Sciatic nerve (tissue), 2 donors: ENCODE results near the gene DUOX2. TPM values are rescaled to one million over a fixed set of nuclear protein-coding genes. Genes with fewer than 3 reads are reported as not detected.

Experiments
- ATAC-seq: fragments of 200-7000 bp; cut with Tn5 transposase; one replicate; pipeline ENCODE4 v1.9.1; 2020; ENCODE audit warnings: mild to moderate bottlenecking, moderate library complexity
- DNase-seq: peaks from one replicate; pipeline ENCODE4 v3.0.0-alpha.2; 2020; ENCODE audit warnings: low spot score
- intact Hi-C: fragments of 100-400 bp; cut with DNase I; formaldehyde crosslinking; loops from one replicate; pipeline ENCODE4 v1.14.2; 2022
- total RNA-seq: library from RNA; stranded (reverse); fragmentation: NEBNext Ultra II Directional; extraction: Animal tissue kit (Norgen Biotek cat#: 25700); gene quantifications from one replicate; pipeline ENCODE4 v1.2.1, GENCODE V29; 2021
- donor health status: DM: no; HTN: no; CAD: no.
- donor health status: DM: no; HTN: no; CAD: no.

Gene DUOX2
- 1.5 TPM for total RNA-seq

DNA sequence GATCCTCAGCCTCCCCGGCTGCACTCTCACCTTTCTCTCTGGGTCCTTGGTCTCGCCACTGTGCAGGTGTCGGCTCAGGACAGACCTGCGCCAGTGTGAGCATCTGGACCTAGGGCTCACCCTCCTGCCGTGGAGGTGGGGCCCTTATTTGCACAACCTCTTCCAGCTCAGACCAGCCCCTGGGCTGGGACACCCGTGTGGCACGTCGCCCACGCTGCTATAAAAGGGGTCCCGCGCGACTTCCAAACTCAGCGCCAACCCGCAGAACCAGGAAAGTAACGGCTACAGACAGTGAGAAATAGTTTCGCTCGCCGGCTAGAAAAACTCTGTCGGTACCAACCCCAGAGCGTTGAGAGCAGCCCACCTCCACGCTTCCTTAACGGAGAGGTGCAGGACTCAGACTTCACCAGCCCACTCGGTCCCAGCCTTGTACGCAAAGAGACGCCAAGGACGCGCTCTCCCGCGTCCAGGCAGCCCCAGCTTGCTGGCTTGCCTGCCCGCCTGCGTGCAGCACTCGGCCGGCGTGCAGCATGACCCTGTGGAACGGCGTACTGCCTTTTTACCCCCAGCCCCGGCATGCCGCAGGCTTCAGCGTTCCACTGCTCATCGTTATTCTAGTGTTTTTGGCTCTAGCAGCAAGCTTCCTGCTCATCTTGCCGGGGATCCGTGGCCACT is at the start of gene DUOX2, which contains the start of gene DUOXA2:
DUOX2 (minus strand) TSS at position 97 of the 675 bp plus-strand sequence. CDS start 761 bp downstream, outside the sequence.
DUOXA2 (plus strand) TSS at position 251 of the 675 bp plus-strand sequence; CDS start at position 531, 280 bp downstream.
- DNase-seq (no peak), ATAC-seq (no peak)
- intact Hi-C loops: no loop called here

DNA sequence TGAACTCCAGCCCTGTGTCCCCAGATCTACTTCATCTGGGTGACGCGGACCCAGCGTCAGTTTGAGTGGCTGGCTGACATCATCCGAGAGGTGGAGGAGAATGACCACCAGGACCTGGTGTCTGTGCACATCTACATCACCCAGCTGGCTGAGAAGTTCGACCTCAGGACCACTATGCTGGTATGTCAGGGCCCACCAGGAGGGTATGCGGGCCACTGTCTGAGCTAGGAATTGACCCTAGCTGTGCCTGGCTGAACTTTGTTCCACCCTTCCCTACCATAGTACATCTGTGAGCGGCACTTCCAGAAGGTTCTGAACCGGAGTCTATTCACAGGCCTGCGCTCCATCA is 49.5 kb upstream of the DUOX2 start:
- no peak for ATAC-seq
- intact Hi-C loops: loop anchor here (10.0 kb wide), 1 partner anchor 241 kb away; a partner anchor contains a TSS
- DNase-seq: no peak

DNA sequence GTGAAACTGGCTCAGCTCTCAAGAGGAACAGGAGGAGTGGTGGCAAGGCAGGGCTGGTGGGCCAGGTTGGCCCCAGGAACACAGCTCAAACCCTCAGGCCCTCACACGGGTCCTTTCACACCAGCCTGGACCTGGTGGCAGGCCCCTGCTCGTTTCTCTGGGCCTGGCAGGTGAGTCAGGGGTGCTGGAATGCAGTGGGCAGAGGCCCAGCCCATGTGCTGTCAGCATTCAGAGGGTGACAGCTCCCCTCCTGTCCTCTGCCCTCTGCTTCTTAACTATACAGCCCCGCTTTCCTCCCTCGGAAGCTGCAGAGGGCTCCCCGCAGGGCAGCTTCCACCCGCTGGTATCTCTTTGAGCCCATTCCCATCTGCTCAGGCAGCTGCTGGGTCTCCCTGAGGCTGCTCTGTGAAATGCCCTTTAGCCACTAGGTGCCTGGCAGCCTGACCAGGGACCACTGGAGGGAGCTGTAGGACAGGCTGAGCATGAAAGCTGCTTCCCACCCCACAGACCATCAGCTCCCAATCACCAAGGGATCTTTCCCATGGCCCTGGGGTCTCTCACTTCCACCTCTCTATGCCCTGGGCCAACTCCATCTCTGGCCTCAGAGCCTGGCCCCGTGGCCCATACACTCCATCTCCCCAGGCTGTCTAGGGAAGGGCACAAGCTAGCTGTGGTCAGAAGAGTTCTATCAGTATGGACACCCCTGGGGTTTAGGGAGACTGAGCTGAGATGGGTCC is 49.0 kb upstream of the DUOX2 start:
- intact Hi-C loops: loop anchor here (10.0 kb wide), 1 partner anchor 242 kb away; a partner anchor contains a TSS
- DNase-seq (peak; percentile 87), ATAC-seq (peak; percentile 75)

DNA sequence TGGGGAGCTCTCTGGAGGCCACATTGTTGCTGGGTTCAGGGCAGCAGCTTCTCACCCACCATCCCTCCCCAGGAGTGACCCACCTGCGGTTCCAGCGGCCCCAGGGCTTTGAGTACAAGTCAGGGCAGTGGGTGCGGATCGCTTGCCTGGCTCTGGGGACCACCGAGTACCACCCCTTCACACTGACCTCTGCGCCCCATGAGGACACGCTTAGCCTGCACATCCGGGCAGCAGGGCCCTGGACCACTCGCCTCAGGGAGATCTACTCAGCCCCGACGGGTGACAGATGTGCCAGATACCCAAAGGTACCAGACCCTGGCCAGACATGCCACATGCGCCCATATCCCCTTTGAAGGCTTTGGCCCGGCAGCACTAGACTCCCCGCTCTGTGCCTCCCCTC is 47.7 kb upstream of the DUOX2 start:
- intact Hi-C loops: loop anchor here (10.0 kb wide), 1 partner anchor 243 kb away; a partner anchor contains a TSS
- no peak for ATAC-seq
- no peak for DNase-seq

DNA sequence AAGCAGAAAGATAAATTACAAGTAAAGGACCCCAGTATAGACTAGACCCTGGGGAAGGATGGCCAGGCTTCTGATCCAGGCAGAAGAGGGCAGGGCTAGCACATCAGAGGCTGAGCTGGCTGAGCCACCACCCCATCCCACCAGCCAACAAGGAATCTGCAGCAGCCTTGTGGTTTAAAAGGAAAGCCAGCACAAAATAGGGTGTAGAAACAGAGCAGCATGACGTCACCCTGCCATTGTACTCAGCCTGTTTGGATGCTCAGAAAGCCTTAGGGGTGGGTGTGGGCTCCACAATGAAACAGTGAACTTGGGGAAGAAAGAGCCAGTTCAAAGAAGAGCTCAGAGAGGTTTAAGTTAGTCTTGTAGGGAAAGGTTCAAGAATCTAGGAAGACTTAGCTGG is 44.0 kb upstream of the DUOX2 start:
- intact Hi-C loops: no loop called here
- peak; percentile 64 for ATAC-seq
- DNase-seq: no peak

DNA sequence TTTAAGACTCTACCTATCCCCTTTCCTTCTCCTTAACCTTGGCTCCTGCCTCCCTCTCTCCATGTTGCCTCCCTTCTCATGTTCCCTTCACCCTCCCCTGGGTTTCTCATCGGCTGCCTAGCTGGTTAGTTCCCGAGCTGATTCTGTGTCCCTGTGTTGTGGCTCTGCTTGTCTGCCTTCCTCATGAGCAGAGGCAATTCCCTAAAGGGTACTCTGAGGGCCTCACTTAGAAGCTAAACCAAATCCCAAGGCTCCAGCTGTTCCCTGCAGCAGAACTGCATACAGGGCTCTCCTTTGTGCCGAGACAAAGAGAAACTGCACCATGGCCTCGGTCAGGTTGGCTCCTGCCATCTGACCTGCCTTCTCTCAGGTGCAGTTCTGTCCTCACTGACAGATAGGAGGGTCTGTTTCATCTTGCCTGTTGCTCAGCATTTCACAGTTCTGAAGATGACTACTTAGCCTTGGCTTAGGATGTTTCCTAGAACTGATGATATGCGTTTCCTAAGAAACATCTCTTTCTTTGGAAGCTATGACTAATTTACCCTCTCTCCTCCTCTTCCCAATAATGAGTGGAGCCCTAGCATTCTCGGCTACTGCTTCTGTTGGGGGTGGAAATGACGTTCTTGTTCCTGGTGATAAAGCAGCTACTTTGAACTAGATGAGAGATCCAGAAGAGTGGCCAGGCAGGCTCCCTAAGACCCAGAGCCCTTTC is 42.9 kb upstream of the DUOX2 start:
- intact Hi-C loops: no loop called here
- ATAC-seq (no peak), DNase-seq (no peak)

DNA sequence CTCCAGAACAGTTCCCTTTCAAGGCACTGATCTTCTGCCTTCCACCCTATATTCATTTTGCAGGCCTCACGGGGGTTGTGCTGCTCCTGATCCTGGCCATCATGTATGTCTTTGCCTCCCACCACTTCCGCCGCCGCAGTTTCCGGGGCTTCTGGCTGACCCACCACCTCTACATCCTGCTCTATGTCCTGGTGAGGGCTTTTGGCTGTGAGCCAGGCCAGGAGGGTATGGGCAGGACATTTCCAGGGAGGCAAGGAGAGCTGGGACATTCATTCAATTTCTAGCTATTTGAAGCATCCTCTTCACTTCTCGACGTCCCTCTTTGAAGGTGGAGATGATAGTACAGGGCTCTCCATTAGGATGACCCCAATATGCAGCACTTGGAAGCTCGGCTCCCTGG is 41.8 kb upstream of the DUOX2 start:
- intact Hi-C loops: no loop called here
- no peak for DNase-seq
- ATAC-seq: no peak

DNA sequence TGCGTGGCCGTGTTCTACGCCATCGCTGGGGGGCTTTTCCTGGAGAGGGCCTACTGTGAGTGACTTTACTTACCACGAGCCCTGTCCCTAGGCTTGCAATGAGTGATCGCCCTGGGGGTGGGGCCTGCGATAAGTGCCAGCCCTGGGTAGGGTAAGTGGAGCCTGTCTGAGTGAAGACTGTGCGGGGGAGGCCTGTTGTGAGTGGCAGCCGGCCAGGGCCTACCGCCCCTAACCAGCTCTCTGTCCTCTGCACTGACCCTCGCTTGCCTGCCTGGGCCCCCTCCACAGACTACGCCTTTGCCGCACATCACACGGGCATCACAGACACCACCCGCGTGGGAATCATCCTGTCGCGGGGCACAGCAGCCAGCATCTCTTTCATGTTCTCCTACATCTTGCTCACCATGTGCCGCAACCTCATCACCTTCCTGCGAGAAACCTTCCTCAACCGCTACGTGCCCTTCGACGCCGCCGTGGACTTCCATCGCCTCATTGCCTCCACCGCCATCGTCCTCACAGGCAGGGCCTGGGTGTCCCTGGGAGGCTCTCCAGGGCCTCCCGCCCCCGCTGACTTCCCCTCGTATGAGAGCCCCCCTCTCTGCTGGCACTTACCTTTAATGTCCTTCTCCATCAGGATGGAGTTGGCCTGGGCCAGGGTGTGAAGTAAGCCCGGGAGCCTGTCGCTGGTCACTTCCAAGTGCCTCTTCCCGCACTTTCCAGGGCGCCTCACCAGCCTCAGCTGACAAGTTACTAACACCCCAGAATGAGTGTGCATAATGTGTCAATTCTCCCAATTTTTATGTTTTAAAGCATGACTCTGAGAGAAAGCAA is 38.2 kb upstream of the DUOX2 start:
- intact Hi-C loops: no loop called here
- no peak for DNase-seq
- ATAC-seq: peak; percentile 12

DNA sequence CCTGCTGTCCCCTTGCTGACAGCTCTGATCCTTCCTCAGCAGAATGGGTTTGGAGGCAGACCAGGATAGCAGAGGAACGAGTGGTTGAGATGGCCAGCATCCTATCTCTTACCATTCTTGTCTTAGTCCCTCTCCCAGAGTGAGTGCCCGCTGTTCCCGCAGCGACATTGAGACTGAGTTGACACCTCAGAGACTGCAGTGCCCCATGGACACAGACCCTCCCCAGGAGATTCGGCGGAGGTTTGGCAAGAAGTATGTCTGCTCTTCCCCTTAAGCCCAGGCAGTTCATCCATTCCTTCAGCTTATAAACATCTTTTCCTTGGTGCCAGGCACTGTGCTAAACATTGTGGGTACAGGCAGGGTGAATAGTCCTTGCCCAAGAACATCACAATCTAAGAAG is 37.0 kb upstream of the DUOX2 start:
- intact Hi-C loops: no loop called here
- no peak for DNase-seq
- ATAC-seq: no peak

DNA sequence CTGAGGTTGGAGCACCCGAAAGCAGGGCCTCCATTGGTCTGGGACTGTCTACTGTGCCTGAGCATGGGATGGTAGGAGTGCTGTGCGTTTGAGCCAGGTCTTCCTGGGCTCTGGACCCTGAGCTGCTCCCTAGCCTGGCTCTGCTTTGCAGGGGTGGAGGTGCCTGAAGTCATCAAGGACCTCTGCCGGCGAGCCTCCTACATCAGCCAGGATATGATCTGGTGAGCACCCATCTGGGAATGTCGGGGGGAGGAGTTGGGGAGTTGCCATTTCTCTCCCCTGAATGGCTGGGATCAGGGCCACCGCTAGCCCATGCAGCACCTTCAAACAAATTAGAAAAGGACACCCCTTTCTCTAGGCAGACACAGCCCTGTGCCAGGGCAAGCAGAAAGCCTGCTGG is 36.5 kb upstream of the DUOX2 start:
- intact Hi-C loops: no loop called here
- ATAC-seq (no peak), DNase-seq (no peak)

DNA sequence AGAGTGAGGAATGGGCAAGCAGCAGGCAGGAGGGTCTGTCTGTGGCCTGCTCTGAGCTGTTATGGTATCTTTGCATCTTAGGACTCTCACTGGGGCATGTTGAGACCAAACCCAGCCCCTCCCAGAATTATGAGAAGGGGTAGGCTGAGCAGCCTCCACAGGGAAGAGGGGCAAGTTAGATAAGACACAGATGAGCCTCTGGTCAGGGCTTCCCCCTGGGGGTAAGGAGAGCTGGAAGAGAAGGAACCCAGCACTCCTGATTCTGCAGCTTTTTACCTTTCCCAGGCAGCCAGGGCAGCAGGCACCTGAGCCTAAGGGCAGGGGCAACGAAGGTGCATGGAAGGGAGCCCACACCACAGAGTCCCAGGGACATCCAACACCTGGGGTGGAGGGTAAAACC is 35.1 kb upstream of the DUOX2 start:
- no peak for ATAC-seq
- intact Hi-C loops: no loop called here
- DNase-seq: no peak

DNA sequence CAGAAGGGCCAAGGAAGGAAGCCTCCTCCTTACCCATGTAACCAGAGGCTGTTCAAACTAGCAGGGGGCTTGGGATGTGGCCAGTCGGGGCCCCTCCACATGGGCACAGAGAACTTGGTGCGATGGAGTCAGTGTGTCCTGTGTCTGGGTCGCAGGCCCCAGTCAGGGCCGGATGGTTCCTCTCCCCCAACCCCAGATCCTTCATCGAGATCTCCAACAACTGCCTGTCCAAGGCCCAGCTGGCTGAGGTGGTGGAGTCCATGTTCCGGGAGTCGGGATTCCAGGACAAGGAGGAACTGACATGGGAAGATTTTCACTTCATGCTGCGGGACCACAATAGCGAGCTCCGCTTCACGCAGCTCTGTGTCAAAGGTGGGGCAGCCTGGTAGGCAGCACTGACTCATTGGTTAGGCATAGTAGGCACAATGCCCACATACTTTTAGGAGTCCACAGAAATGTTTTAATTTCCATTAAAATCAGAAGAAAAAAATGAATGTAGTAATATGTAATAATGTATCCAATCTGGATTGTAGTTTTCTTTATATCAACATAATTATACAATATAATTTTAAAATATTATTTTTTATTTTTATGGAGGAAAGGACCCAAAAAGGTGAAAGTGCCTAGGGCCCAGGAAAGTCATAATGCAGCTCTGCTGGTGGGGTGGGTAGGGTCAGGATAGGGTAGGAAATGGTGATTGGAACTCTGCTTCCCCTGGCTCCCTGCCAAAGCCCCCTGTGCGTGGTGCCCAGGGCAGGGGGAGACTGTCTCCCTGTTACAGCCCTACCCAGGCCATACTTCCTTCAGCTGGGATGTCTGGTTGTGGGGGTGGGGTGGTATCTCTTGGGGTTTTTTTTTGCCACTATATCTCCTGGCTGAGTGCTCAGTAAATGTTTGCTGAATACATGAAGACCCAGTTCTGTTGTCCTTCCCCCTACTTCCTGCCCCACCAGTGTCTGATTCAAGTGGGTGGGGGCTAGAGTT is 34.4 kb upstream of the DUOX2 start:
- ATAC-seq (no peak), DNase-seq (no peak)
- intact Hi-C loops: no loop called here

DNA sequence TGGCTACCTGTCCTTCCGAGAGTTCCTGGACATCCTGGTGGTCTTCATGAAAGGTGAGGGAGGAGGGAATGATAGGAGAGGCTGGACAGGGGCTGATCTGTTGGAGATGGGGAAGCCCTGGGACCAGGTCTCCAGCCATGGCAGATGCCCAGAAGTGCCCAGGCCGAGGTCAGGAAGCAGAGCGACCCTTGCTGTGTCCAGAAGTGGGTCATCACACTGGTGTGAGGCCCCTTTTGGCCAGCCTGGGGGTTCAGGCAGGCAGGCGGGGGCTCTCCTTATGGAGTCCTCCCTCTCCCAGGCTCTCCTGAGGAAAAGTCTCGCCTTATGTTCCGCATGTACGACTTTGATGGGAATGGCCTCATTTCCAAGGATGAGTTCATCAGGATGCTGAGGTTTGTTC is 33.6 kb upstream of the DUOX2 start:
- no peak for DNase-seq
- no peak for ATAC-seq
- intact Hi-C loops: no loop called here

DNA sequence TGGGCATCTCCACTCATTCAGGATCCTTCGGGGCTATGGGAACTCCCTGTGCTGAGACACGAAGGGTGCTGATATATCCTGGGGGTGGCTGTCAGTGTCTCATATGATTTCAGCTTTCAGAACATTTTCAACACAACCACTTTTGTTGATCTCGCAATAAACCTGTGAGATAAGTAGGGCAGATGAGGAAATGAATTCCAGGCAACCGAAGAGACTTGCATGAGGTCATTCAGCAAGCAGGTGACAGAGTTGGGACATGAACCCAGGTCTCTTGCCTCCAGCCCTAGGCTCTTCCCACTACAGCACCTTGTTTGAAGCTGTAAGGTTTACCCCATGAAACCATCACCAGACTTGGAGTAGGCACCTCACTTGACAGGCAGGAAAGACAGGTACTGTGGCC is 32.4 kb upstream of the DUOX2 start:
- ATAC-seq (no peak), DNase-seq (no peak)
- intact Hi-C loops: no loop called here

DNA sequence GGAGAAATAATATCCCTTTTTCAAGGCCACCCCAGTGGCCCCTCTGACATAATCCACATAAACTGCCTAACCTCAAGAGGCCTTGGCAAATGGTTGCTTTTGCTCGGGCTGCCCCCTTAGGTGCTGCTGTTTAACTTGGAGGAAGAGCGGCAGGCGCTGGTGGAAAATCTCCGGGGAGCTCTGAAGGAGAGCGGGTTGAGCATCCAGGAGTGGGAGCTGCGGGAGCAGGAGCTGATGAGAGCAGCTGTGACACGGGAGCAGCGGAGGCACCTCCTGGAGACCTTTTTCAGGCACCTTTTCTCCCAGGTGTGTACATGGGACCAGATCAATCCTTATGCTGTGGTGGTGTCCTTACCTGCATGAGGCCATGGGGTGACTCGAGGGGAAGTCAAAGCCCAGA is 30.8 kb upstream of the DUOX2 start:
- DNase-seq: no peak
- intact Hi-C loops: no loop called here
- ATAC-seq: no peak

DNA sequence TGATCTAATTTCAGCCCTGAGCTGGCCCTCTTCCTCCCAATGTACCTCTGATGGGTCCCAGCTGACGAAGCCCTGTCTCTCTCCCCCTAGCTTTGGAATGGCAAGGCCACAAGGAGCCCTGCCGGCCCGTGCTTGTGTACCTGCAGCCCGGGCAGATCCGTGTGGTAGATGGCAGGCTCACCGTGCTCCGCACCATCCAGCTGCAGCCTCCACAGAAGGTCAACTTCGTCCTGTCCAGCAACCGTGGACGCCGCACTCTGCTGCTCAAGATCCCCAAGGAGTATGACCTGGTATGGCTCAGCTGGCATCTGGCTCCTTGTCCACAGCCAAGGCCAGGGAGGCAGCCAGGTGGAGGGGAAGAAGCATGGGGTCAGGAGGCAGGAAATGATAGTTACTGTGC is 30.0 kb upstream of the DUOX2 start:
- no peak for DNase-seq
- ATAC-seq: no peak
- intact Hi-C loops: no loop called here

DNA sequence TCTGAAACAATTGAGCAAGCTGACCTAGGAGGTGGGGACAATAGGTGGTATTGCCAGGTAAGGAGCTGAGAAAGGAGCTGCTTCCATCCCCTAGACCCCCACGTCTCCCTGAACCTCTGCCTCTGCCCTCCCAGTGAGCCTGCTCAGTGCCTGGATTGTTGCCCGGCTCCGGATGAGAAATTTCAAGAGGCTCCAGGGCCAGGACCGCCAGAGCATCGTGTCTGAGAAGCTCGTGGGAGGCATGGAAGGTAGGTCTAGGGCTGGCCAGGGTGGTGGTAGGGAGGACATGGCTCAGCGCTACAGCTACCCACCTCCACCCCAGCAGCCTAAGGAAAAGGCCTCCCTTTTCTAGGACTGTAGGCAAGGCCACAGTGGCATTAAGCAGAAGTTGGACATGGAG is 29.1 kb upstream of the DUOX2 start:
- no peak for DNase-seq
- intact Hi-C loops: no loop called here

DNA sequence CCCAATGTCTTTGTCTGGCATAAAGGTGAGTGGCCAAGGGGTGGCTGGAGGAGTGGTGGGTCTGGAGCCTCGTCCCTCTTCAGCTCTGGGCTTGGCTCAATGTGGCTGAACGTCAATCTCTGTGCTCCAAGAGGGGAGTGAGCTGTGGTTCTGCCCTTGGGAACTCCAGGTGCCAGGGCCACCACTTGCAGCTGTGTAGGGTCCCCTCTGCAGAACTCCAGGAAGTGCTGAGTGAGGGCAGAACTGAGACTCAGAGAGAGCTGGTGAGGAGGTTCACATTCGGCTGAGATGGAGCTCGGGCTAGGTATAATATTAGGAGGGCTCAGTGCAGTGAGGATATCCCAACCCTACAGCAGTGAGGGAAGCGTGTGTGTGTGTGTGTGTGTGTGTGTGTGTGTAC is 27.4 kb upstream of the DUOX2 start:
- ATAC-seq (no peak), DNase-seq (no peak)
- intact Hi-C loops: no loop called here

More for the DNA sequence above, 29.1 kb upstream of the DUOX2 start:
- no peak for ATAC-seq
